HuH-7.5 (cell line): ENCODE data around the gene PDE7B.
"Not testable (repeated sequence)": the region's sequence is repeated elsewhere in the genome, so short reads cannot be mapped to it uniquely, and the experiment has no call there.

ENCODE experiments used
- DNase-seq: peaks from one replicate; pipeline ENCODE4 v3.0.0; 2011; ENCODE audit warnings: low spot score

Gene PDE7B

GRCh38 chr6:136076496-136076895 lies 225.0 kb downstream of the PDE7B start:
- DNase-seq = no peak

- no peak for DNase-seq
Observed at GRCh38 chr6:136077834-136078576, 226.5 kb downstream of the PDE7B start.

GRCh38 chr6:136079701-136080565 lies 228.4 kb downstream of the PDE7B start:
- no peak for DNase-seq

GRCh38 chr6:136083540-136083939 lies 232.0 kb downstream of the PDE7B start:
- no peak for DNase-seq

GRCh38 chr6:136084403-136084802 lies 232.9 kb downstream of the PDE7B start:
- no peak for DNase-seq

GRCh38 chr6:136085370-136086115 lies 234.0 kb downstream of the PDE7B start:
- DNase-seq = no peak

GRCh38 chr6:136086686-136087085 lies 235.2 kb downstream of the PDE7B start:
- DNase-seq = no peak

- no peak for DNase-seq
Observed at GRCh38 chr6:136087986-136088385, 236.5 kb downstream of the PDE7B start.

- DNase-seq = no peak
Observed at GRCh38 chr6:136088693-136089092, 237.2 kb downstream of the PDE7B start.

GRCh38 chr6:136089876-136090275 lies 238.4 kb downstream of the PDE7B start:
- DNase-seq = no peak

GRCh38 chr6:136090929-136091328 lies 239.4 kb downstream of the PDE7B start:
- DNase-seq = no peak

- DNase-seq = no peak
Observed at GRCh38 chr6:136092897-136093296, 241.4 kb downstream of the PDE7B start.

GRCh38 chr6:136093835-136094234 lies 242.3 kb downstream of the PDE7B start:
- DNase-seq = no peak

GRCh38 chr6:136094812-136095211 lies 243.3 kb downstream of the PDE7B start:
- no peak for DNase-seq

- no peak for DNase-seq
Observed at GRCh38 chr6:136095986-136096385, 244.5 kb downstream of the PDE7B start.

GRCh38 chr6:136102991-136103688 lies 251.6 kb downstream of the PDE7B start:
- no peak for DNase-seq

- DNase-seq = no peak
Observed at GRCh38 chr6:136103763-136104311, 252.3 kb downstream of the PDE7B start.

GRCh38 chr6:136104556-136104955 lies 253.1 kb downstream of the PDE7B start:
- DNase-seq = no peak

GRCh38 chr6:136105797-136106196 lies 254.3 kb downstream of the PDE7B start:
- not testable (repeated sequence) for DNase-seq

GRCh38 chr6:136108361-136108945 lies 257.0 kb downstream of the PDE7B start:
- DNase-seq = no peak

GRCh38 chr6:136111831-136112230 lies 260.3 kb downstream of the PDE7B start:
- no peak for DNase-seq
